Inflammatory macrophage treated with lipopolysaccharide for 4 hours (primary cell): Measurements from ENCODE around the gene P2RY2.
A peak's percentile ranks its signal among the peaks of the same experiment; 100 is the strongest.

ENCODE experiments used
- DNase-seq: peaks from one replicate; pipeline ENCODE4 v3.0.0-alpha.2; 2020

The P2RY2 gene

DNA sequence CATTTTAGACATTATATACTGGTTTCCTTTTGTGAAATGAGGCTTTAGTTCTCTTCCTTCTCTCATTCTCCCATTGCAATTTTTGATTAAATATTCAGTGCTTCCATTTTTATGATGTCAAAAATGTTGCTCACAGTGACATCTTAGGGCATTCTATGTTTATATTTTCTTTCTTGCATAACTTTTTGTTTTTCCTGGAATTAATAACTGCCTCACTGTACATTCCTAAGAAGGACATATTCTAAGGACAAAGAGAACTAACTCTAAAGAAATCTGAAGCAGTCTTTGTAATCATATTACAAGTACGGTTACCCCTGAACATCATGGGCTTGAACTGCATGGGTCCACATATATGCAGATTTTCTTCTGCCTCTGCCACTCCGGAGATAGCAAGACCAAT lies 28.2 kb downstream of the P2RY2 start:
- no peak for DNase-seq

DNA sequence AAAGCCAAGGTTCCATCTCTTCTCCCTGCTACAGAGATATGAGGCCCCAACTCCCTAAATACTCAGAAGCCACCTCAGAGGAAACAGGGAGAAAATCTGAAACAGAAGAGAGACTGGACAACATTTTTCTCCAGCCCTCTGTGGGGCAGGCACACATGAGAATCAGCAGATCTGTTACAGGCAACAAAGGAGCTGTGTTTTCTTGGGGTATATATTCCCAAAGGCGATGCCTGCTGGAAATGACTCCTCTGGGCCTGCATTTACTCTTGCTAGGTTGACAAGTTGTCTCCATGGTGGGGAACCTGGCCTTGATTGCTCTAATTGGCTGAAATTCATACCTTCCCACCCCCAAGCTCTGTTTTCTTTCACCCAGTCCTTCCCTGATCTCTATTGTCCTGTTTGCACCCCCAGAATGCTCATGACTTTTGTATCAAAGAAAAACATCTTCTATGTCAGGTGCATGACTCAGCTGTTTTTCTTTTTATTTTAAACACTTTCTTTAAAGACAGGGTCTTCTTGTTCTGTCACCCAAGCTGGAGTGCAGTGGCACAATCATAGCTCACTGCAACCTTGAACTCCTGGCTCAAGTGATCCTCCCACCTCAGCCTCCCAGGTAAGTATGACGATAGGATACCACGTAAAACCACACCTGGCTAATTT lies 30.6 kb downstream of the P2RY2 start:
- no peak for DNase-seq

DNA sequence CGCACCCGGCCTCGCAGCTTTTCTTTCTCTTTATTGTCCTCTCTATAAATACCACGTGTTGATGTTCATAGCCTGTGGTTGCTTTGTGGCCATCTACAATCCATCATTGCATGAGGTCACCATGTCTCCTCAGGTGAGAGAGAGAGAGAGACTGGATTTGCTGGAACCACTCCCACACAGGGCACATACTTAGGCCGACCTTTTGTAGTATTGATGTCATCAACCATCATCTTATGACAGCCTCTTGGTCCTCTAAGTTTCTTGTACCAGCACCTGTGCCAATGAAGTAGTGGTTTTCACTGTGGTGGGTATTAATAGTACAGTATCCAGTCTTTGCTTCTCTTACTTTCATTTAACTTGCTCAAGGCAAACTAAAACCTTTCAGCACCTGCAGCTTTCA lies 31.2 kb downstream of the P2RY2 start:
- no peak for DNase-seq

DNA sequence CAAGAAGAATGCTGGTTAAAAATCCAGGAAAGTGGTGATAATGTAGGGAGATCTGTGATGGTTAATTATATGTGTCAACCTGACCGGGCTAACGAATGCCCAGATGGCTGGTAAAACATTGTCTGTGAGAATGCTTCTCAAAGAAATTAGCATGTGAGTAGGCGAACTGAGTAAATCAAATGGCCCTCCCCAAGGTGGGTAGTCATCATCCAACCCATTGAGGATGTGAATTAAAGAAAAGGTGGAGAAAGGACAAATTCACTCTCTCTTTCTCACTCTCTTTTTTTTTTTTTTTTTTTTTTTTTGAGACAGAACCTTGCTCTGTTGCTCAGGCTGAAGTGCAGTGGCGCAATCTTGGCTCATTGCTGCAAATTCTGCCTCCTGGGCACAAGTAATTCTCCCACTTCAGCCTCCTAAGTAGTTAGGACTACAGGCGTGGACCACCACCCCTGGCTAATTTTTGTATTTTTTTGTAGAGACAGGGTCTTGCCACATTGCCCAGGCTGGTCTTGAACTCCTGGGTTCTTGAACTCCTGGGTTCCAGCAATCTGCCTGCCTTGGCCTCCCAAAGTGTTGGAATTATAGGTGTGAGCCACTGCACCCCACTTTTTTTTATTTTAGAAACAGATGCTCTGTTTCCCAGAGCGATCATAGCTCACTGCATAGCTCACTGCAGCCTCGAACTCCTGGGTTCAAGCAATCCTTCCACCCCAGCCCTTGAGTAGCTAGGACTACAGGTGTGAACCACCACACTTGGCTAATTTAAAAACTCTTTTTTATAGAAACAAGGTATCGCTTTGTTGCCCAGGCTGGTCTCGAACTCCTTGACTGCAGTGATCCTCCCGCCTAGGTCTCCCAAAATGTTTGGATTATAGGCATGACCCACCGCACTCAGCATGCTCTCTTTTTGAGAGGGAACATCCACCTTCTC lies 32.0 kb downstream of the P2RY2 start:
- no peak for DNase-seq

DNA sequence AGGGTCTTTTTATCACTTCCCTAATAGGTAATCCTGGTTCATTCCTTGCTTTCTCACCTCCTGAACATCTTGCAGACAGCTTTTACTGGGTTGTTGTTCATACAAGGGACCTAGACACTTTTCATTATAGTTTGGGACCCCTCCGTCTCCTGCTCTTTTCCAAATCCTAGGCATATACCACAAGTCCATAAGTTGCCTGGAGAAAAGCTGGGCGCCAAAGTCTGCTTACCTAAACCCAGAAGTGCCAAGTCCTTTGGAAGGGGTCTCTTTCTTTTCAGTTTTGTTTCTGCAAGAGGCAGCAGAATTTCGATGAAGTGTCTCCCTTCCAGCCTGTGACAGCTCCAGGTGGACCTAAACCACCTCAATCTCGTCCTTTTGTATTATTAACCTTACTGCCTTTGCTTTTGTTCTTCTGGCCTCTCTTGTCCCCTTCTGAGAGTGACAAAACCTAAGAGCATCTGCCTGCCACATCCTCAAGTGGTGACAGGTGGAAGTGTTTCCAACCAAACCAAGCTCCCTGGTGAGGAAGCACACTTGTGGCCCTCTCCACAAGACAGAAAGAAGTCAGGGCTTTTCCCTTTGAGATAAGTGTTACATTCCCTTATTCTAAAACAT lies 34.6 kb downstream of the P2RY2 start:
- no peak for DNase-seq

DNA sequence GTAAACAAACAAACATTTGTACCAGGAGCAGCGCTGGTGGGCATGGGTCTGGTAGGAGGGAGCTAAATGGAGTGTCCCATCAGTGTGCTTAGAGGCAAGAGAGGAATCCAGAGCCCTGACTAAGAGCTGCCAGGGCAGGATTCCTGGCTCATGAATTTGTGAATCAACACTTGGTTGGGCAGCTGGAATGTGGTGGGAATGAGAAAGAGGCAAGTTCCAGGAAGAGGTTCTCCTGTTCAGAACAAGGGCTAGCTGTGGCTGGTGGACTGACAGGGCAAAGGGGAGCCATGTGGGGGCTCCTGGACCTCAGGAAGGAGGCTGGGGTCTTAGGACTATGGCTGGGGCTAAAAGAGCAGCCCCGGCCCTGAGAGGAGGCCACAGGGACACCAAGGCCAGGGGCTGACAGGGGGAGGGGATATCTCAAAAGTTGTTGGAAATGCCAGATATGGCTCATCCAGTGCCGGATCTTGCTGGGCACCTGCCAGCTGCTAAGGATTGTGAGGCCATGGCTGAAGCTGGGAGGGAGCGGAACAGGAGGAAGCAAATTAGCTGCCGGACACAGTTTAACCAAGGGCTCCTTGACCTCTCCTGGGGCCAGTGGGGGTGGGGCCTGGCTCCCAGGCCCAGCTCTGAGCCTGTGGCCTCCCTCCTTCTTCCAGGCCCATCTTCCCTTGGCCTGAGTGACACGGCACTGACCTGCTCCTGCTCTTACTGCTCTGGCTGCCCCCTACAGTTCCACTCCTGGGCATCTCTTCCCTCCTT lies 39.4 kb downstream of the P2RY2 start:
- DNase-seq: no peak

DNA sequence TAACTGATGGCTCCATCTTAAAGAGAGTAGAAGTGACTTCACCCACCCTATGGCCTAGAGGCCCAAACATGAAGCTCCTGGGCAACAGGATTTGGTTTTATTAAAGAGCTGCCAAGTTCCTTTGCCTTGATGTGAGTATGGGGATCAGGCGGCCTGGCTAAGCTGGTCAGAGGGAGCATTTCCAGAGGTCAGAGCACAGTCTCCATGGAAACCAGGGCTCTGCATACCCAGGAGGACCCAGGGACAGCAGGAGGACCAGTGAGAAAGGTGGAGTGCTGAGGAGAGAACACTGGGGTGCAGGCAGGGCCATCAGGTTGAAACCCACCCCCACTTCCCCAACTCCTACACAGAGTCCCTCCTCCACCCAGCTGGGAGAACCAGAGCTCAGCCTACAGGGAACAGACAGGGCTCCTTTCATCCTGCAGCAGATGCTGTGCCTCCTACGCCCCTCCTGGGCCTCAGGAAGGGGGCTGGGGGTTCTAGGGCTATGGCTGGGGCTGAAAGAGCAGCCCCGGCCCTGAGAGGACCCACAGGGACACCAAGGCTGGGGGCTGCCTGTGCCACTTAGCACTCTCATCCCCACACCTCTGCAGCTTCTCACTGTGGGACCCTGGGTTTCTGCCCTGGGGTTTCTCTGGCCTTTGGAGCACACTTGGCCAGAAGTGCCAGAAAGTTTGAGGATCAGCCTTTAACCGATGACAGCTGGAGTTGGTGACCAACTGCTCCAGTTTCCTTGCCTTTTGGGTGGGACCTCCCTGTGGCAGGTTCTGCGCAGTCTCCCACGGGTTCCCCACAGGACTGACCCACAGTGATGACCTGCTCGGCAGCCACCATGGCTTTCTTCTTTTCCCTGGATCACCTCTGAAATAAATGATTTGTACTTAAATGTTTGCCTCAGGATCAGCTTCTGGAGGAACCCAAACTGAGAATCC lies 40.3 kb downstream of the P2RY2 start:
- no peak for DNase-seq

DNA sequence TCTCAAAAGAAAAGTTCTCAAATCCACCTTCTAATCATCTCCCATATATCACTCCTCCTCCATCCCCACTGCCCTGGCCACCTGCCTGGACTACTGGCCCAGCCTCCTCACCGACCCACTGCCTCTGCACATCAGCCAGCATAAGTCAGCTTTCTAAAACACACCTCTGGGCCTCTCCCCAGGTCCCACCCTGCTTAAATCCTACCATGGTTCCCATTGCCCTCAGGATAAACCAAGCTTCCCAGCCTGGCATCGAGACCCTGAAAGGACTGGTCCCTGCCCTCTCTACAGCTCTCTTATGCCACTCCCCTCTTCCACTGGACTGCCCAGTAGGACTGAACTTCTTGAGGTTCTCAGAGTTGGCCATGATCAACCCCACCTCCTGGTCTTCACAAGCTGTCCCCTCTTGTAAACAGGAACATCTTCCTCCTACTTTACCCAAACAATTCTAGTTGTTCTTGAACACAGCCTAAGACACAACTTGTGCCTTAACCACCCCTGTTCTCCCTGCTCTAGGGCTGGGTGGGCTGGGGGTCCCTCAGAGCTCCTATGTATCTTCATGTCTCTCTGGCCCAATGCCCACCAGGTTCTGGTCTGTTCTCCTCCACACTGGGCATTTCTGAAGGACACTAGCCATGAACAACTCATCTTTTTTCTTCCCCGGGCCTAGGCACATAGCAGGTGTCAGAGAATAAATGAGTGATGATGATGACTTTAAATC lies 41.5 kb downstream of the P2RY2 start:
- no peak for DNase-seq

DNA sequence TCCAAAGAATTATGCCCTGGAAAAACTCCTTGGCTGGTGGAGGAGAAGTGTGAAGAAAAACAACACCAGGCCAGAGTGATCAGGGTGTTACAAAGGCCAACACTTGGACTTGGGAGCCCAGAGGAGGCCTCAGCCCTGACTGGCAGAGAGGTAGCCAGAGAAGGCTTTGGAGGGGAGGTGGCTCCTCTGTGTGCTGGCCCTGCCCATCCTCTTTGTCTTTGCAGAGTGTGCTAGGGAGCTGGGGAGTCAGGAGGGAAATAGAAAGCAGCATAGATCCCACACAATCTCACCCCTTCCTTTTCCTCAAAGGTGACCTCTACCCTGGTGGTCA lies 42.0 kb downstream of the P2RY2 start:
- DNase-seq: no peak

DNA sequence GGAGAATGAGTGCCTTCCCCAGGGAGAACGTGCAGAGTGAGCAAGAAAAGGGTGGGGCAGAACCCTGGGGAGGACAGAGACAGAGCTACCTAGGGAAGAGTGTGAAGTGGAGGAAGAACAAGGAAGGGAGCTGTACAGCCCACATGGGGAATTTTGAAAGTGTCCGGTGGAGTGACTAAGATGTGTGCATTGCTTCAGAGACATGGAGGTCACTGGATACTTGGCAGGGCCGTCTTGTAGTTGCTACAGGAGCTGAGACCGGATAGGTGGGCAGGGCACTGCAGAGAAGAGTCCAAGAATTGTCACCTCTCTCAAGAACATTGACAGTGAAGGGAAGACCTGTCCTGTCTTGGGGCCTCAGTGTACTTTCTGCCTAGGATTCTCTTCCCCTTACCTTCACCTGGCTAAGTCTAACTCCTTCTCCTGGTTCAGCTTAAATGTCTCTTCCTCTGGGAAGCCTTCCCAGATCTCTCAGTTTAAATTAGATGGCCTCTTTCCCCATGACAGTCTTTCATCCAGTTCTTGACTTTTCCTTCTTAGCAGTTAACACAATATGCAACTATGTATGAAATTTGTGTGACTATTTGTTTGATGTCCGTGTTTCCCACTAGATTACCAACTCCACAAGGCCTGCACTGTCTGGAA lies 44.9 kb downstream of the P2RY2 start:
- peak; percentile 81 for DNase-seq

DNA sequence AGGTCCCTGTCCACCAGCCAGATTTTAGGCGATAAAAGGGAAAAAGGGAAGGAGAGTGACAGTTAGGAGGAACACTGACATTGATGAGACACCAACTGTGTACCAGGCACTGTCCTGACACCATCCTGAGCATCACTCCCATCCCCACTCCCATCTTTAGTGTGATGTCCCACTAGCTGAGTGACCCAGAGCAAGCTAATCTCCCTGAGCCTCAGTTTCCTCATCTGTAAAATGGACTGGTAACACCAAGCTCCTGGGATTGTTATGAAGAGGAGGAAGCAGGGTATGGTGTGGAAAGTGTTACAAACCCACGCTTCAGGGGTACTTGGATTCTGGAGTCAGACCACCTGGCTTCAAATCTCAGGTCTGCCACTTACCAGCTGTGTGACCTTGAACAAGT lies 45.6 kb downstream of the P2RY2 start:
- no peak for DNase-seq

DNA sequence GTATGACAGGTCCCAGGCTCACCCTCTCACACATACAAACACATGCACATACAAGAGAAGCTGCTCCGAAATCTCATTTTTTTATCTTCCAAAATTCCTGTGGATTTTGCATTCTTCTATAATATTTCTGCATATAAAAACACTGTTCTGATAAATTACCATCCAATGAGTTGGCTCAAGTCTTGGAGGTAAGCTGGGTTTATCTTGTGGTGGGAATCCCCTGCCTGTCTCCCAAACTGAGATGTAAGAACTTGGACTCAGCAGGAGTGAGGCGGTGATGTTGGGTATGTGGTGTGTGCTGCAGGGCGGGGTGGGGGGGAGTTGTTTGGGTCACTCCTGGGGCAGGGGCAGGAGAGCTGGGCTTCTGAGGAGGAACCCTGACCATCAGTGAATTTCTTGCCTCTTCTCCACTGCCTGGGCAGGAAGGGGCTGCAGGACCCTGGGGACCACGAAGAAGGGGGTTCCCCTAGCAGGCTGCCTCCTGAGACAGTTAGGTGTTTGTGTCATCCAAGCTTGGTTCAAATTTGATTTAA lies 47.3 kb downstream of the P2RY2 start:
- DNase-seq: no peak

DNA sequence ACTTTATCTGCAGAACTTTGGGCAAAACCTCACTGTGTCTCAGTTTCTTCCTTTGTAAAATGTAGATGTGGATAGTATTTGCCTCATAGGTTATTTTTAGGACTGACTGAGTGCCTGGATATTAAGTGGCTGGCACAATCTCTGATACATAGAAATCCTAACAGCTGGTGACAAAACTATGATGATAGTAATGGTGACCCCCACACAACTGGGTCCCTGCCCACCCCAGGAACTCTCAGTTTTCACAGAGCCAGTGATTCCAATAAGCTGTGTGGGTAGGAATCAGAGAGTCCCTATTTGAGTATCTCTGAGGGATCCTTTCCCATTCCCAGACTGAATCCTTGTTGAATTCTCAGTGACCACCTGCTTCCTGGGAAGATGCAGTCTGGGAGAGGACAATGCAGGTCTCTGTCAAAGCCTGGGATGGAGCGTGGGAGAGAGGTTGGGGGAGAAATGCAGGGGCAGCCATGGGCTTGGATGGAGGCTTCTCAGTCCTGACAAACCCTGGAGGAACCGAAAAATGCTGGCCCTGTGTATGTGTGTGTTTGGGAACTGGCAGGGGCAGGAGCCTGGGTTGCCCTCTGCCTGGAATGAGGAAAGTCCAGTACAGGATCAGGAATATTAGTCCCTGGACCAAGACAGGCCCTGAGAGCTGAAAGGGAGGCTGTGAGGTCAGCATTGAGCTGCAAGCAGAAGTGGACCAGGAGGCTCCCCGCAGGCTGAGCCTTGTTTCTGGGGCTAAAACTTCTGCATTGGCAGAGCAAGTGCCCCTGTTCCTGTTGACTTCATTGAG lies 48.0 kb downstream of the P2RY2 start:
- DNase-seq: no peak

DNA sequence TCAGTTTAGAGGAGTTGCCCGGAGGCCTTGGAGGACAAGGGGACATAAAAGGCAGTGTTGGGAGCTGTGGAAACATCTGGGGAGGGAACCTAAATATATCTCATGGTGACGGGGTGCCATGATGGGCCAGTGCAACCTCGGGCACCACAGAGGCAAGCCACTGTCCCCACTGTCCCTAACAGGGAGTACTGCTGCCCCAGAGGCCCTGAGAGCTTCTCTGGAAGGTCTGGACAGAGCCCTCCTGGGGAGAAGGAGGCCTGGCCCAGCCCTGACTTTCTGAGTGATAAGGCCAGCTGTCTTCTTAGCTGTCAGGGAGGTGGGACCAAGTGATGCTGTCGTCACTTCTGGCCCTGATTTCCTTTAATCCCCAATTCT lies 48.6 kb downstream of the P2RY2 start:
- DNase-seq: no peak

DNA sequence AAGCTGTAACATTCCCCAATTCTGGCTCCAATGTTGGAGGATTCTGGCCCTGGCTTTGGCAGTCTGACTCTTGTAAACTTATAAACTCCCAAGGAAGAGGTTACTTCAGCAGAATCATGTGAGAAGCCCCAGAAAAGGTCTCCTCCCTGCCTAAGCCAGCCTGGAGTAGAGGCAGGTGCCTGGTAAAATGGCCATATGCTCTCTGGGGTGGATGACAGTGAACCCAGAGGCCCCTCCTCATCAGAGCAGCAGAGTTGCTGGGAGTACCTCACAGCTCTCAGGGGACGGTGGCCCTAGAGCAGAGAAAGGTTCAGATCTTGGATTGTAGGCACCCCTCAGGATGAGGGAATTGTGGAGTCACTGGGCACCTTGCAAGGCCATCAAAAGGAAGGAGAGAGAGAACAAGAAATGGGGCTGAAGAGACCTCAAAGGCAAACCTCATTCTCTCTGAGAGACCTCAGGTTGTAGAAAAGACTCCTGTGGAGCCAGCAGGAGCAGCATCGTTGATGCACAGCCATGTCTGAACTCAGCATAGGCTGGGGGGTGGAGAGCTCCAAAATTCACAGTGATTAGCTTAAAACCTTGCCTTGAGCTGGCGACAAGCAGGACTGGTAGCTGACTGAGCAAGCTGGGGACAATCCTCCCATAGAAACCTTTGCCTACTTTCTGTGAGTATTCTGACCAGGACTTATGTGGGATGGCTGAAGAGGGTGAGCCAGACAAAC lies 49.2 kb downstream of the P2RY2 start:
- DNase-seq: no peak

DNA sequence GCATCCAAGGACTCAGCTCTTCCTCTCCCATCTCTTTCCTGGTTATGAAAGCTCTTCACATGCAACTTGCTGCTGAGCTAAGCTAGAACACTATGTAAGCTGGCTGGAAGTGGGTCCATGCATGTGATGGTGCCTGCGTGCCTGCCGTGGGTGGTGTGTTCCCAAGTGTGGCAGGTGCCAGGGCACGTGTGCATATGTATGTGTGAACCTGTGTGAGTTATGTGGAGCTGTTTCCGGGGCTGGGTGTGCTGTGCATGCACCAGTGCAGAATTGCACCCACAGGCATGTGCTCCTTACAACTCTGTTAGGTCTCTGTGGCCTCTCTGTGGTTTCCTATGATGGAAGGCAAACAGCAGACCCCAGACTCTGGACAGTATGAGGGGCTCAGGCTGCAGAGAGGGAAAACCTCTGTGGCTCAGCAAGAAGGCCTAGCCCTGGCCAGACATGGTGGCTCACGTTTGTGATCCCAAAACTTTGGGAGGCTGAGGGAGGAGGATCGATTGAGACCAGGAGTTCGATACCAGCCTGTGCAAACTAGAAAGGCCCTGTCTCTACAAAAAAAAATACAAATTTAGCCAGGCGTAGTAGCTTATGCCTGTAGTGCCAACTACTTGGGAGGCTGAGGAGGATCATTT lies 49.9 kb downstream of the P2RY2 start:
- no peak for DNase-seq

DNA sequence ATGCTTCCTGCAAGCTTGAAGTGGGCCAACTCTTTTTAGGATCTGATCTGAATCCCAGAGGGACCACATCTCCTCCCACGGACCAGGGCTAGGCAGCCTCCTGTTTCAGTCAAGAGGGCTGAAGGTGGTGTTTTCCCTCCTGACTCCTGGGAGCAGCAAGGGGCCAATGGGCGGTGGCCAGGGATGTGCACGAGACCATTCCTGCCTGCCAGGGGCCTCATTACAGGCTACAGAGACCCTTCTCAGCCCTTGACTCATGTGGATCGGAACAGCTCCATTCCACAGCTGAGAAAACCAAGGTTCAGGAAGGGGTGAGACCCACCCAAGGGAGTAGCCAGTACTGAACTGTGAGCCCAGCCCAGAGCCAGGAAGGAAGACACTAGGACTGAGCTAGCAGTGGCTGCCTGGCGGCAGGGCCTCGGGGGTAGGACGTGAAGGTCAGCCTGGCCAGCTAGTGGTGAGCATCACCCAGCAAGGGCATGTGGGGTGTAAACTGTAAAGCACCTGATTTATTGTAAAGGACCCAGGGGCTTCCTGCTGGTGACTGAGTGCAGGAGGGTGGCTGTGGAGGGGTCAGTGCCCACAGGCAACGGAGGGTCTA lies 50.7 kb downstream of the P2RY2 start:
- no peak for DNase-seq

DNA sequence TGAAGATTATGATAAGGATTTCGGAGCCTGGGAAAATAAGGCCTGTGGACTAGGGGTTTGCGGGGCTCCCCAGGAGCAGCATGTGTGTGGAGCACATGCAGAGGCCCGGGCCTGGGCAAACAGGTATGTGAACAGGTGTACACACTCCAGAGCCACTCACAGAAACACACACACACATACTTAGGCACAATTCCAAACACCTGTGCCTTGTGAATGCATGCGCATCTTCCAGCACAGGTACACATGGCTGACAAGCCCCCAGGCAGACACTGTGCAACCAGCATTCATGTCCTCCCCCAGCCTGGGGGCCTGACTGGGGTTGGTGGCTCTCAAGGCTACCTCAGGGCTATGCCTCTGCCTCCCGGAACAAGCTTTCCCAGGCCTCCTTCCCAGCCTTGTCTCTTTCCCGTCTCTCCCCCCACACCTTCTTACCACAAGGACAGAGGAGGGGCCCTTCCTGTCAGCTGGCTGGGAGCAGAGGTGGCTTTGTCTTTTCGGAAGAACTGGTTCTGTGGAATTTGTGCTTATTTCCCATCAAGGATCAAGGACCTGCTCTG lies 51.5 kb downstream of the P2RY2 start:
- DNase-seq: no peak
